Thyroid gland (tissue), 4 donors: ENCODE measurements around the gene SH3RF1. TPM values are rescaled to one million over a fixed set of nuclear protein-coding genes. Genes with fewer than 3 reads are reported as not detected.
"Not testable (repeated sequence)": the region's sequence is repeated elsewhere in the genome, so short reads cannot be mapped to it uniquely, and the experiment has no call there.

Experiments
- DNase-seq, 2 donors: peaks; one replicate each; pipeline ENCODE4 v3.0.0-alpha.2; 2019
- H3K27ac ChIP-seq, 3 donors: fragments of 200-600 bp; sonication (generic); 1 replicate in 2 of 3; 2 replicates in 1 of 3; pipeline ENCODE4 v1.5.1; 2016 to 2019; ENCODE audit warnings: mild to moderate bottlenecking in 1 of 3, moderate library complexity in 1 of 3
- H3K27me3 ChIP-seq: fragments of 200-600 bp; sonication (generic); one replicate; pipeline ENCODE4 v1.5.1; 2019
- H3K36me3 ChIP-seq, 2 donors: fragments of 200-600 bp; sonication (generic); one replicate each; pipeline ENCODE4 v1.5.1; 2016 to 2019
- H3K4me1 ChIP-seq, 2 donors: fragments of 200-600 bp; sonication (generic); one replicate each; pipeline ENCODE4 v1.5.1; 2017 to 2019
- H3K4me3 ChIP-seq, 3 donors: fragments of 200-600 bp; sonication (generic); replicated peaks in 1 of 3; 1 replicate in 2 of 3; 2 replicates in 1 of 3; pipeline ENCODE4 v1.5.1; 2016; ENCODE audit warnings: mild to moderate bottlenecking in 1 of 3
- H3K9me3 ChIP-seq: fragments of 200-600 bp; sonication (generic); one replicate; pipeline ENCODE4 v1.5.1; 2017
- POLR2A ChIP-seq, 2 donors: fragments of 450-650 bp; IDR thresholded peaks; one replicate each; pipeline ENCODE4 v1.6.1; 2017; ENCODE audit warnings: antibody characterized with exemption in 2 of 2, mild to moderate bottlenecking in 2 of 2, moderate library complexity in 1 of 2
- WGBS, 2 donors: methylation state at CpG; one replicate each; pipeline ENCODE4 v1.1.5; 2017; 5-methylcytosine and 5-hydroxymethylcytosine counted together
- intact Hi-C: fragments of 100-400 bp; cut with DNase I; formaldehyde crosslinking; loops from one replicate; pipeline ENCODE4 v1.15.1; 2023
- total RNA-seq, 4 donors: library from RNA; depleted of rRNA; stranded (reverse); fragments of >200 nt; gene quantifications; one replicate each; pipeline ENCODE4 v1.2.3, GENCODE V29; 2016
- TF ChIP-seq, protein P1 (sequence below), 6 experiments: fragments of 200-600 bp in 3 of 6; fragments of 450-650 bp in 3 of 6; sonication (generic) in 3 of 6; IDR thresholded peaks; one replicate each; pipeline ENCODE4 v1.5.1; 2016 to 2019; ENCODE audit warnings: antibody characterized with exemption in 6 of 6, mild to moderate bottlenecking in 2 of 6, inconsistent platforms in 1 of 6, moderate library complexity in 1 of 6

The SH3RF1 gene
- total RNA-seq, 4 donors from 2014 or later: 29.0 to 41.7 (median 32.5) TPM

DNA sequence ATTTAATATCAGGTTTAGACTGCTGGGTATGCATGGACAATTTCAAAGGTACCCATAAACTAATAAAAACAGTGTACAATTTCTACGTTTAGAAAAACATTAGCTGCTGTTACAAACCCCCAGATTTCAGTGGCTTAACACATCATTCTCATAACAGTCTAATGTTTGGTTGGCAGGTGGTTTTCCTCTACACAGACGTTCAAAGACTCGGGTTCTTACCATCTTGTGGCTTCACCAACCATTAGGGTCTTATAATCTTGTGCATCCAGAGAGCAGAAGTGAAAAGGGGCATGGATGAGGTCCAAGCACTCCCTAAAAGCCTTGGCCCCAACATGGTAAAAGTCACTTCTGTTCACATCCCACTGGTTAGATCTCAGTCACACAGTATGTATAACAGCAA is 71.6 kb downstream of the SH3RF1 start:
- Histone ChIP-seq H3K27ac (no peak overlapping the region), H3K36me3 (no peaks in the 10 kb centered on the region), H3K4me3 (no peak overlapping the region), H3K4me1 (peaks cover 30 to 46% of the 10 kb centered on the region in 2 donors), H3K27me3 (no peaks in the 10 kb centered on the region), H3K9me3 (no peaks in the 10 kb centered on the region)
- WGBS, 2 donors: 66 to 71% methylated on average over 3 of the region's 3 CpGs
- DNase-seq: no peak
- TF ChIP-seq, protein P1, sequence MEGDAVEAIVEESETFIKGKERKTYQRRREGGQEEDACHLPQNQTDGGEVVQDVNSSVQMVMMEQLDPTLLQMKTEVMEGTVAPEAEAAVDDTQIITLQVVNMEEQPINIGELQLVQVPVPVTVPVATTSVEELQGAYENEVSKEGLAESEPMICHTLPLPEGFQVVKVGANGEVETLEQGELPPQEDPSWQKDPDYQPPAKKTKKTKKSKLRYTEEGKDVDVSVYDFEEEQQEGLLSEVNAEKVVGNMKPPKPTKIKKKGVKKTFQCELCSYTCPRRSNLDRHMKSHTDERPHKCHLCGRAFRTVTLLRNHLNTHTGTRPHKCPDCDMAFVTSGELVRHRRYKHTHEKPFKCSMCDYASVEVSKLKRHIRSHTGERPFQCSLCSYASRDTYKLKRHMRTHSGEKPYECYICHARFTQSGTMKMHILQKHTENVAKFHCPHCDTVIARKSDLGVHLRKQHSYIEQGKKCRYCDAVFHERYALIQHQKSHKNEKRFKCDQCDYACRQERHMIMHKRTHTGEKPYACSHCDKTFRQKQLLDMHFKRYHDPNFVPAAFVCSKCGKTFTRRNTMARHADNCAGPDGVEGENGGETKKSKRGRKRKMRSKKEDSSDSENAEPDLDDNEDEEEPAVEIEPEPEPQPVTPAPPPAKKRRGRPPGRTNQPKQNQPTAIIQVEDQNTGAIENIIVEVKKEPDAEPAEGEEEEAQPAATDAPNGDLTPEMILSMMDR (IDR thresholded peaks at IDR 0.05): no peak
- no peak for TF ChIP-seq POLR2A (IDR thresholded peaks at IDR 0.05)
- intact Hi-C loops: no loop called here

DNA sequence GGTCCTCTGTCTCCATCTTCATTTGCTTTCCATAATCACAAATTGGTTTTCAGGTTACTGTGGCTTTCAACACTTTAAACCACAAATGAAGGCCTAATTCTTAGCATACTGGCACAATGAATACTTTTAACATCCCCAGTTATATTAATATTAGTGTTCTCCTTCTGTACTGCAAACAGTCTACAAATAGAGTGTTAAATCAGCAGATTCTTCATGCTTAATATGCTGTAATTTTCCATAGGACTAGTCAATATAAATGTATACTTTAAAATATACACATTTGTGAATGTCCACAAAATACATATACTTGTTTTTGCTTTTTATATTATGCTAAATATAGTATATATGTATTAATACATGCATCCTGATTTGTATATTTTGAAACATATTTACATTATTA is 72.6 kb downstream of the SH3RF1 start:
- no peak overlapping the region for H3K27ac ChIP-seq
- TF ChIP-seq POLR2A (IDR thresholded peaks at IDR 0.05): no peak
- no peak for DNase-seq
- H3K36me3 ChIP-seq: no peaks in the 10 kb centered on the region
- no peaks in the 10 kb centered on the region for H3K9me3 ChIP-seq
- no peak overlapping the region for H3K4me3 ChIP-seq
- intact Hi-C loops: no loop called here
- no peaks in the 10 kb centered on the region for H3K27me3 ChIP-seq
- H3K4me1 ChIP-seq: peaks cover 30 to 46% of the 10 kb centered on the region in 2 donors

DNA sequence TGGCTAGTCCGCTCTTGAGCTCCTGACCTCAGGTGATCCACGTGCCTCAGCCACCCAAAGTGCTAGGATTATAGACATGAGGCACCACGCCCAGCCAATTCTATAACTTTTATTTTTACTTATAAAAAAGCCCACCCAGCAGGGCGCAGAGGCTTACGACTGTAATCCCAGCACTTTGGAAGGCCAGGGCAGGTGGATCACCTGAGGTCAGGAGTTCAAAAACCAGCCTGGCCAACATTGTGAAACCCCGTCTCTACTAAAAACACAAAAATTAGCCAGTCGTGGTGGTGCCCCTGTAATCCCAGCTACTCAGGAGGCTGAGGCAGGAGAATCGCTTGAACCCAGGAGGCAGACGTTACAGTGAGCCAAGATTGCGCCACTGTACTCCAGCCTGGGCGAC is 73.5 kb downstream of the SH3RF1 start:
- WGBS, 2 donors: 96 to 98% methylated on average over 11 of the region's 11 CpGs
- H3K27ac ChIP-seq, H3K4me3 ChIP-seq, intact Hi-C loops, DNase-seq, H3K36me3 ChIP-seq, H3K9me3 ChIP-seq, H3K27me3 ChIP-seq: not testable (repeated sequence)
- H3K4me1 ChIP-seq: peaks cover 20 to 37% of the 10 kb centered on the region in 2 donors

DNA sequence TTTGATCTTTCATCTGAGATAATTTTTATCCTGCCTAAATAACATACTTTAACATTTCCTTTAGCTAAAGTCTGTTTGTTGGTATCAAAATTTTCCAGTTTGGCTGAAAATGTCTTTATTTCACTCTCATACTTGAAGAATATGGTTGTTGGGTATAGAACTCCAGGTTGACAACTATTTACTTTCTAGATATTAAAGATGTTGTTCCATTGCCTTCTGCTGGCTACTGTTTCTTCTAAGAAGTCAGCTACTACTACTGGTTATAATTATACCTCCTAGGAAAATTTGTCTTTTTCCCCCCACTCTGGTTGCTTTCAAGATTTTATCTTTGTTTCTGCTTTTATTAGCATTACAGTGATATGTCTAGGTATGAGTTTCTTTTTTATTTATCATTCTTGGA is 75.7 kb downstream of the SH3RF1 start:
- H3K36me3 ChIP-seq: no peaks in the 10 kb centered on the region
- peaks cover 5 to 17% of the 10 kb centered on the region in 2 donors for H3K4me1 ChIP-seq
- TF ChIP-seq, protein P1 (IDR thresholded peaks at IDR 0.05): no peak
- no peak for TF ChIP-seq POLR2A (IDR thresholded peaks at IDR 0.05)
- H3K9me3 ChIP-seq: no peaks in the 10 kb centered on the region
- no peak overlapping the region for H3K4me3 ChIP-seq
- no peaks in the 10 kb centered on the region for H3K27me3 ChIP-seq
- DNase-seq: no peak
- intact Hi-C loops: no loop called here
- no peak overlapping the region for H3K27ac ChIP-seq

DNA sequence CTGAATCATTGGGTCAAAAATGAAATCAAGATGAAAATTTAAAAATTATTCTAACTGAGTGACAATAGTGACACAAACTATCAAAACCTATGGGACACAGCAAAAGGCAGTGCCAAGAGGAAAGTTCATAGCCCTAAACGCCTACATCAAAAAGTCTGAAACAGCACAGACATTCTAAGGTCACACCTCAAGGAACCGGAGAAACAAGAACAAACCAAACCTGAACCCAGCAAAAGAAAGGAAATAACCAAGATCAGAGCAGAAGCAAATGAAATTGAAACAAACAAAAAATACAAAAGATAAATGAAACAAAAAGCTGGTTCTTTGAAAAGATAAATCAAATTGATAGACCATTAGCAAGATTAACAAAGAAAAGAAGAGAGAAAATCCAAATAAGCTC is 80.8 kb downstream of the SH3RF1 start:
- H3K9me3 ChIP-seq, intact Hi-C loops, H3K27me3 ChIP-seq, H3K4me3 ChIP-seq, DNase-seq, H3K36me3 ChIP-seq: not testable (repeated sequence)
- 81 to 84% methylated on average over 2 of the region's 2 CpGs for WGBS, 2 donors
- Histone ChIP-seq H3K27ac (peak overlapping the region in 1 of 3 donors; percentile 64), H3K4me1 (peaks cover 28 to 36% of the 10 kb centered on the region in 2 donors)

DNA sequence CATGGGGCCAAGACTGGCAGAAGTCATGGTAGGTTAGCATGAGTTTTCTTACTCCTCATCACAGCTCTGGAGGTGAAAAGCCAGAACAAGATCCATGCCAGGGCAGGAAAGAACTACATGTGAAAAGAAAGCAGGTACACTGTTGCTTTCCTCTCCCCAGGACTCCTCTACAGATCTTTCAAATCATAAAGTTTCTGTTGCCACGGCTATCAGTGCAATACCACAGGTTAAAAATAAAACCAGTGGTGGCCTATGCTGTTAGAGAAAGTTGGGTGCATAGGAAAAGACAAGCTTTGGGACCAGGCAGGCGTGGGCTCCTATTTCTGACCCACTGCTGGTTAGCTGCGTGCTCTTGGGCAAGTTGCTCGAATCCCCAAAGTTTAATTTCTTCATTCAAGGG is 81.4 kb downstream of the SH3RF1 start:
- Histone ChIP-seq H3K27ac (peak overlapping the region; percentile 17 to 64 (median 35)), H3K9me3 (no peaks in the 10 kb centered on the region), H3K36me3 (no peaks in the 10 kb centered on the region), H3K4me3 (no peak overlapping the region), H3K27me3 (no peaks in the 10 kb centered on the region), H3K4me1 (peaks cover 32 to 42% of the 10 kb centered on the region in 2 donors)
- DNase-seq: no peak
- TF ChIP-seq, protein P1 (IDR thresholded peaks at IDR 0.05): no peak
- no peak for TF ChIP-seq POLR2A (IDR thresholded peaks at IDR 0.05)
- intact Hi-C loops: no loop called here
- 81 to 94% methylated on average over 4 of the region's 4 CpGs for WGBS, 2 donors

DNA sequence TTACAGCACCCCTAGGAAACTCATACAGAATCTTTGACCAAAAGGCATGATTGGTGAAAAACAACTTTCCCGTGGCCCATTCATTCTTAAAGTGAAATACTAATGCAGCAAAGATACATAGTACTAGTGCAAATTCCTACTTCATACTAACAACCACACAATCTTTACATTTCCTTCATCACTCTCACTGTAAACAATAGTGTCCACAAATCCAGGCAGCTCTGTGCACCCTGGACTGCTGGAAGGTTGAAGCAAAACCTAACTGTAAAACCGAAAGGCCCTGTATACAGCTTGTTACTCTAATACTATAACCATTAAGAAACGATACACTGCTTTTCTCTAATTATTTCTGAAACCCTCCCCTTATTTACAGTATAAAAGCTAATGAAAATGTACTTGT is 82.6 kb downstream of the SH3RF1 start:
- DNase-seq: no peak
- Histone ChIP-seq H3K27ac (peak overlapping the region in 1 of 3 donors; percentile 17), H3K27me3 (no peaks in the 10 kb centered on the region), H3K9me3 (no peaks in the 10 kb centered on the region), H3K4me1 (peaks cover 44 to 54% of the 10 kb centered on the region in 2 donors), H3K36me3 (no peaks in the 10 kb centered on the region), H3K4me3 (no peak overlapping the region)
- TF ChIP-seq, protein P1 (IDR thresholded peaks at IDR 0.05): no peak
- no peak for TF ChIP-seq POLR2A (IDR thresholded peaks at IDR 0.05)
- WGBS, 2 donors: 89 to 95% methylated on average over 3 of the region's 3 CpGs
- intact Hi-C loops: no loop called here
